Prostate gland (tissue), 2 donors: ENCODE results near the gene RBM19.

Source experiments
- POLR2A ChIP-seq: fragments of 450-650 bp; IDR thresholded peaks from one replicate; pipeline ENCODE4 v1.6.1; 2016; ENCODE audit warnings: antibody characterized with exemption, mild to moderate bottlenecking
- TF ChIP-seq, protein P1 (sequence below), 4 experiments: fragments of 200-600 bp in 2 of 4; fragments of 450-650 bp in 2 of 4; sonication (generic) in 2 of 4; IDR thresholded peaks; 1 replicate in 3 of 4; 2 replicates in 1 of 4; pipeline ENCODE4 v1.5.1; 2016 to 2019; ENCODE audit warnings: antibody characterized with exemption in 4 of 4, mild to moderate bottlenecking in 2 of 4, moderate library complexity in 2 of 4

DNA sequence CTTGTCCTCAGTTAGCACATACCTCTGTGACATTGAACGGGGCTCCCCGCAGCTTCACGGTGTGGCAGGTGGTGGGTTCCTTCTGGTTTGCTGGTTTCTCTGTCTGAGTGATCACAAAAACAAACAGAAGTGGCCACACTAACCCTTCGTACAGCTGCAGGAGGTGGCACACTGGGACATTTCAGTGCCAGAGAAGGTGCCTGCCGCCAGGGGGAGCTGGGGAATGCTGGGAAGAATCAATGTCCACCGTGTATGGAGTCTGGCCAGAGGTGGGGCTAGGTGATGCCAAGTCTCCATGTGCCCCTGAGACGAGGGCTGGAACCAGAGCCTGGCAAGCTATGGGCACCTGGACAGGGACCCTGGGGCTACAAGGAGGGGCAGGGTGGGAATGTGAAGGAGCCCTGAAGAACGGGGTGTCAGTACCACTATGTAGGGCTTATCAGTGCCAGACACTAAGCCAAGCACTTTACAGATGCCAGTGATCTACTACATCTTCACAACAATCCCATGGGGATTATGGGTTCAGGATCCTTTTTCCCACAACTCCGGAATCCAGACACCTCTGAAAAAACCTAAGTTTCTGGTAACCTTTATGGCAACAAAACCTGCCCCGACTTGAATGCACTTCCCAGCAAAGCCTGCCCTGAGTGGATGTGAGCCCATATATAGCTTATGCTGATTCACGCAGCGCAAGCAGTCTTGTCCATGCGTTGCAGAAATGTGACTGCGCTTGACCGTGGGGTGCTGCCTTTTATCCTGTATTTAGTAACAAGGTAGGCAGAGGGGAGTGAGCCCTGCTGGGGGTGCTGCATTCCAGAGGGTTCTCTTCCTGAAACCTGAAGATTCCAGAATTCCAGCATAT lies 10.8 kb downstream of the RBM19 start:
- TF ChIP-seq POLR2A = no peak
- TF ChIP-seq, protein P1, sequence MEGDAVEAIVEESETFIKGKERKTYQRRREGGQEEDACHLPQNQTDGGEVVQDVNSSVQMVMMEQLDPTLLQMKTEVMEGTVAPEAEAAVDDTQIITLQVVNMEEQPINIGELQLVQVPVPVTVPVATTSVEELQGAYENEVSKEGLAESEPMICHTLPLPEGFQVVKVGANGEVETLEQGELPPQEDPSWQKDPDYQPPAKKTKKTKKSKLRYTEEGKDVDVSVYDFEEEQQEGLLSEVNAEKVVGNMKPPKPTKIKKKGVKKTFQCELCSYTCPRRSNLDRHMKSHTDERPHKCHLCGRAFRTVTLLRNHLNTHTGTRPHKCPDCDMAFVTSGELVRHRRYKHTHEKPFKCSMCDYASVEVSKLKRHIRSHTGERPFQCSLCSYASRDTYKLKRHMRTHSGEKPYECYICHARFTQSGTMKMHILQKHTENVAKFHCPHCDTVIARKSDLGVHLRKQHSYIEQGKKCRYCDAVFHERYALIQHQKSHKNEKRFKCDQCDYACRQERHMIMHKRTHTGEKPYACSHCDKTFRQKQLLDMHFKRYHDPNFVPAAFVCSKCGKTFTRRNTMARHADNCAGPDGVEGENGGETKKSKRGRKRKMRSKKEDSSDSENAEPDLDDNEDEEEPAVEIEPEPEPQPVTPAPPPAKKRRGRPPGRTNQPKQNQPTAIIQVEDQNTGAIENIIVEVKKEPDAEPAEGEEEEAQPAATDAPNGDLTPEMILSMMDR (IDR thresholded peaks at IDR 0.05) = no peak
